GM15510 (cell line): ENCODE data around the gene FOSL2.

ENCODE experiments used
- POLR2A ChIP-seq: IDR thresholded peaks from 3 replicates; pipeline ENCODE4 v1.6.1; 2011; ENCODE audit warnings: borderline replicate concordance; ENCODE audit not compliant: insufficient read length; ENCODE audit errors: extremely low read depth

The FOSL2 gene

GRCh38 chr2:28362991-28363521 is 29.6 kb upstream of the FOSL2 start:
- no peak for TF ChIP-seq POLR2A

- TF ChIP-seq POLR2A: no peak
Observed at GRCh38 chr2:28363686-28364280, 28.9 kb upstream of the FOSL2 start.

- TF ChIP-seq POLR2A: no peak
Observed at GRCh38 chr2:28364610-28365009, 28.0 kb upstream of the FOSL2 start.

- TF ChIP-seq POLR2A: no peak
Observed at GRCh38 chr2:28365158-28365557, 27.5 kb upstream of the FOSL2 start.

- no peak for TF ChIP-seq POLR2A
Observed at GRCh38 chr2:28366149-28366495, 26.5 kb upstream of the FOSL2 start.

GRCh38 chr2:28366496-28367282 is 26.0 kb upstream of the FOSL2 start:
- no peak for TF ChIP-seq POLR2A

GRCh38 chr2:28367667-28368356 is 24.8 kb upstream of the FOSL2 start:
- no peak for TF ChIP-seq POLR2A

- no peak for TF ChIP-seq POLR2A
Observed at GRCh38 chr2:28368357-28368798, 24.3 kb upstream of the FOSL2 start.

- TF ChIP-seq POLR2A: no peak
Observed at GRCh38 chr2:28369358-28369757, 23.3 kb upstream of the FOSL2 start.

- no peak for TF ChIP-seq POLR2A
Observed at GRCh38 chr2:28370354-28370753, 22.3 kb upstream of the FOSL2 start.

GRCh38 chr2:28373854-28374253 is 18.8 kb upstream of the FOSL2 start:
- TF ChIP-seq POLR2A: no peak

GRCh38 chr2:28374331-28374730 is 18.3 kb upstream of the FOSL2 start:
- TF ChIP-seq POLR2A: no peak

- no peak for TF ChIP-seq POLR2A
Observed at GRCh38 chr2:28375236-28375635, 17.4 kb upstream of the FOSL2 start.

- TF ChIP-seq POLR2A: no peak
Observed at GRCh38 chr2:28375742-28376631, 16.7 kb upstream of the FOSL2 start.
